IMR-90 (cell line): ENCODE measurements around the gene LPAR2. TPM values are rescaled to one million over a fixed set of nuclear protein-coding genes. Genes with fewer than 3 reads are reported as not detected.

Source experiments
- ATAC-seq: fragments of 200-7000 bp; cut with Tn5 transposase; 2 replicates; pipeline ENCODE4 v1.9.1; 2020; ENCODE audit warnings: low read depth, mild to moderate bottlenecking, moderate library complexity
- BruUV-seq: library from RNA; stranded (reverse); fragments of 400-500 nt; replicated peaks from 2 replicates; lab custom pipeline; 2021; lab: Mats Ljungman, UMichigan
- CTCF ChIA-PET: fragments of 300-600 bp; formaldehyde crosslinking; extraction: SDS; loops from one replicate; lab custom pipeline; 2021; ENCODE audit warnings: antibody characterized with exemption; lab: Yijun Ruan, JAX
- POLR2A ChIA-PET: fragments of 300-600 bp; sonication (Branson Sonifier 250); formaldehyde crosslinking; loops from one replicate; lab custom pipeline; 2022; ENCODE audit warnings: antibody characterized with exemption; ENCODE audit not compliant: unreplicated experiment; lab: Charles Lee
- DNase-seq: peaks from one replicate; pipeline ENCODE4 v3.0.0; 2013
- H2AFZ ChIP-seq: replicated peaks from 2 replicates; pipeline ENCODE3; 2013; ENCODE audit warnings: low read length, mild to moderate bottlenecking; ENCODE audit not compliant: poor library complexity
- H2AK5ac ChIP-seq: 2 replicates; pipeline ENCODE4 v1.6.1; 2013; ENCODE audit warnings: low read depth, low read length, inconsistent platforms
- H2AK9ac ChIP-seq: replicated peaks from 2 replicates; pipeline ENCODE3; 2013; ENCODE audit warnings: mild to moderate bottlenecking, low read depth, low read length, moderate library complexity; ENCODE audit not compliant: poor library complexity
- H2BK120ac ChIP-seq: 2 replicates; pipeline ENCODE4 v1.6.1; 2013; ENCODE audit warnings: low read depth, low read length, inconsistent platforms
- H2BK15ac ChIP-seq: 3 replicates; pipeline ENCODE4 v1.6.1; 2013; ENCODE audit warnings: low read depth, low read length, inconsistent platforms
- H2BK20ac ChIP-seq: 2 replicates; pipeline ENCODE4 v1.6.1; 2013; ENCODE audit warnings: low read depth, mild to moderate bottlenecking, inconsistent platforms, low read length, moderate library complexity
- H2BK5ac ChIP-seq: 2 replicates; pipeline ENCODE4 v1.6.1; 2013; ENCODE audit warnings: mild to moderate bottlenecking, low read depth, low read length, inconsistent platforms; ENCODE audit not compliant: poor library complexity, severe bottlenecking
- H3K14ac ChIP-seq: replicated peaks from 2 replicates; pipeline ENCODE4 v1.6.1; 2013; ENCODE audit warnings: low read depth, low read length, inconsistent platforms
- H3K18ac ChIP-seq: 2 replicates; pipeline ENCODE4 v1.6.1; 2013; ENCODE audit warnings: low read depth, low read length, control low read depth
- H3K23ac ChIP-seq: 2 replicates; pipeline ENCODE4 v1.6.1; 2013; ENCODE audit warnings: low read depth, low read length, inconsistent platforms
- H3K27ac ChIP-seq: 2 replicates; pipeline ENCODE4 v1.5.1; 2013; ENCODE audit warnings: mild to moderate bottlenecking, control low read depth, low read length; ENCODE audit not compliant: insufficient read depth
- H3K27me3 ChIP-seq: 2 replicates; pipeline ENCODE4 v1.6.1; 2013; ENCODE audit warnings: low read length; ENCODE audit not compliant: control insufficient read depth, insufficient read depth
- H3K36me3 ChIP-seq: 2 replicates; pipeline ENCODE4 v1.6.1; 2013; ENCODE audit warnings: low read length, mixed read lengths; ENCODE audit not compliant: control insufficient read depth, insufficient read depth
- H3K4ac ChIP-seq: 2 replicates; pipeline ENCODE4 v1.6.1; 2013; ENCODE audit warnings: low read depth, low read length, inconsistent platforms
- H3K4me1 ChIP-seq: 2 replicates; pipeline ENCODE4 v1.6.1; 2013; ENCODE audit warnings: low read length, mixed read lengths; ENCODE audit not compliant: control insufficient read depth, insufficient read depth
- H3K4me2 ChIP-seq: 2 replicates; pipeline ENCODE4 v1.6.1; 2013; ENCODE audit warnings: low read depth, mild to moderate bottlenecking, control low read depth, low read length, moderate library complexity
- H3K4me3 ChIP-seq: 2 replicates; pipeline ENCODE4 v1.5.1; 2013; ENCODE audit warnings: low read depth, mild to moderate bottlenecking, control low read depth, low read length, moderate library complexity; ENCODE audit not compliant: insufficient read depth
- H3K56ac ChIP-seq: 2 replicates; pipeline ENCODE4 v1.6.1; 2013; ENCODE audit warnings: low read length, inconsistent platforms; ENCODE audit not compliant: insufficient read depth; ENCODE audit errors: extremely low read depth
- H3K79me1 ChIP-seq, 2 experiments: 2 replicates each; pipeline ENCODE4 v1.6.1; 2013; ENCODE audit warnings: low read length in 2 of 2, inconsistent platforms in 1 of 2, low read depth in 1 of 2
- H3K9ac ChIP-seq: 2 replicates; pipeline ENCODE4 v1.6.1; 2013; ENCODE audit warnings: low read depth, low read length, control low read depth
- H3K9me1 ChIP-seq: 2 replicates; pipeline ENCODE4 v1.6.1; 2013; ENCODE audit warnings: low read length, inconsistent platforms; ENCODE audit not compliant: insufficient read depth
- H3K9me3 ChIP-seq: 2 replicates; pipeline ENCODE4 v1.6.1; 2013; ENCODE audit warnings: low read length; ENCODE audit not compliant: control insufficient read depth, insufficient read depth
- H4K20me1 ChIP-seq: 2 replicates; pipeline ENCODE4 v1.6.1; 2013; ENCODE audit warnings: low read length, inconsistent platforms; ENCODE audit not compliant: insufficient read depth
- H4K5ac ChIP-seq: 2 replicates; pipeline ENCODE4 v1.6.1; 2013; ENCODE audit warnings: mild to moderate bottlenecking, low read depth, low read length, control low read depth
- H4K8ac ChIP-seq, 2 experiments: 2 replicates each; pipeline ENCODE4 v1.6.1; 2013; ENCODE audit warnings: low read depth in 2 of 2, low read length in 2 of 2, control low read depth in 1 of 2, inconsistent platforms in 1 of 2
- H4K91ac ChIP-seq: 2 replicates; pipeline ENCODE4 v1.6.1; 2013; ENCODE audit warnings: low read depth, low read length, inconsistent platforms; ENCODE audit not compliant: insufficient read depth
- POLR2A ChIP-seq: IDR thresholded peaks from 2 replicates; pipeline ENCODE4 v1.6.1; 2012; ENCODE audit warnings: mild to moderate bottlenecking, low read depth, low read length
- WGBS, 2 experiments: methylation state at CpG; one replicate each; pipeline versions ENCODE4 v1.1.5 to v1.1.7; 2013; ENCODE audit warnings: missing lambda C conversion rate in 2 of 2; ENCODE audit not compliant: insufficient read length in 1 of 2; ENCODE audit errors: extremely low coverage in 2 of 2; 5-methylcytosine and 5-hydroxymethylcytosine counted together
- dilution Hi-C: fragments of 300-500 bp; cut with HindIII; formaldehyde crosslinking; loops from one replicate; pipeline ENCODE4 v1.14.3; 2018; ENCODE audit warnings: low sequenced_read_pairs; ENCODE audit not compliant: unreplicated experiment
- in situ Hi-C: fragments of 300-500 bp; cut with MboI; formaldehyde crosslinking; loops from 3 replicates; pipeline ENCODE4 v1.14.3; 2019; ENCODE audit warnings: low sequenced_read_pairs, inconsistent platforms, mixed read lengths
- intact Hi-C: fragments of 100-400 bp; cut with micrococcal nuclease; formaldehyde crosslinking; loops from 2 replicates; pipeline ENCODE4 v1.10.0; 2022
- polyA plus RNA-seq, 3 experiments: library from polyadenylated mRNA; depleted of rRNA; stranded (reverse); fragments of >200 nt; gene quantifications; 2 replicates each; pipeline ENCODE4 v1.2.3, GENCODE V29; 2012; ENCODE audit warnings: low replicate concordance in 1 of 3
- total RNA-seq: library from RNA; depleted of rRNA; stranded (reverse); fragments of >200 nt; gene quantifications from 2 replicates; pipeline ENCODE4 v1.2.3, GENCODE V29; 2012

LPAR2 gene
- total and polyA plus RNA-seq, 2 of the 4 experiments (the other 2 are of a cell fraction), result under 0.01 to 5.4 TPM

- TF ChIP-seq POLR2A, result no peak
- peak overlapping the region; percentile 82; the same call in 1 of the 2 replicates for H2AK5ac ChIP-seq
- 100% methylated on average over 4 of the region's 10 CpGs; no CpG with 5 or more reads in 1 of the 2 experiments for WGBS, 2 experiments
- no peak overlapping the region for H4K91ac ChIP-seq
- H4K5ac ChIP-seq, result no peak overlapping the region
- ATAC-seq (no peak), DNase-seq (no peak)
- no peak overlapping the region for H3K4me2 ChIP-seq
- H4K20me1 ChIP-seq, result no peaks in the 10 kb centered on the region
- peaks cover 19% of the 10 kb centered on the region for H3K4me1 ChIP-seq
- no peaks in the 10 kb centered on the region for H3K36me3 ChIP-seq
- no TSS peak for BruUV-seq
- no peak overlapping the region for H3K4me3 ChIP-seq
- no peak overlapping the region for H2BK5ac ChIP-seq
- H3K56ac ChIP-seq, result no peak overlapping the region
- H3K18ac ChIP-seq, result no peak overlapping the region
- H3K27ac ChIP-seq, result no peak overlapping the region
- H3K27me3 ChIP-seq, result no peaks in the 10 kb centered on the region
- H2BK20ac ChIP-seq, result peak overlapping the region; percentile 92
- ChIA-PET CTCF (no interaction called here), POLR2A (no interaction called here)
- H2BK120ac ChIP-seq, result peak overlapping the region; percentile 95
- in situ Hi-C loops, result no loop called here
- no peak overlapping the region; a peak in 1 of 4 replicates for H4K8ac ChIP-seq
- H3K9me3 ChIP-seq, result no peaks in the 10 kb centered on the region
- H3K23ac ChIP-seq, result no peak overlapping the region
- H3K9me1 ChIP-seq, result peaks cover 24% of the 10 kb centered on the region
- no peak overlapping the region for H2AFZ ChIP-seq
- H3K9ac ChIP-seq, result no peak overlapping the region
- no peak overlapping the region; the same call in 1 of the 2 replicates for H3K14ac ChIP-seq
- no peak overlapping the region for H2AK9ac ChIP-seq
- intact Hi-C loops, result no loop called here
- peak overlapping the region; percentile 66; the same call in 1 of the 3 replicates for H2BK15ac ChIP-seq
- peak overlapping the region; percentile 98 for H3K4ac ChIP-seq
- peaks cover 0 to 13% of the 10 kb centered on the region in 2 experiments; a peak in 2 of 4 replicates for H3K79me1 ChIP-seq
- dilution Hi-C loops, result no loop called here
These were observed 35.3 kb downstream of the LPAR2 start for GRCh38 chr19:19592690-19593089.
